Breast epithelium (tissue), 3 donors: ENCODE results near the gene LPP.

Experiments used
- POLR2AphosphoS5 ChIP-seq, 3 donors: sonication (generic); formaldehyde crosslinking; IDR thresholded peaks; one replicate each; pipeline ENCODE4 v1.6.1; 2017; ENCODE audit warnings: antibody characterized with exemption in 3 of 3
- TF ChIP-seq, protein P1 (sequence below), 3 donors: fragments of 450-650 bp; IDR thresholded peaks; one replicate each; pipeline ENCODE4 v1.5.1; 2016 to 2017; ENCODE audit warnings: antibody characterized with exemption in 3 of 3, mild to moderate bottlenecking in 3 of 3, moderate library complexity in 3 of 3

DNA sequence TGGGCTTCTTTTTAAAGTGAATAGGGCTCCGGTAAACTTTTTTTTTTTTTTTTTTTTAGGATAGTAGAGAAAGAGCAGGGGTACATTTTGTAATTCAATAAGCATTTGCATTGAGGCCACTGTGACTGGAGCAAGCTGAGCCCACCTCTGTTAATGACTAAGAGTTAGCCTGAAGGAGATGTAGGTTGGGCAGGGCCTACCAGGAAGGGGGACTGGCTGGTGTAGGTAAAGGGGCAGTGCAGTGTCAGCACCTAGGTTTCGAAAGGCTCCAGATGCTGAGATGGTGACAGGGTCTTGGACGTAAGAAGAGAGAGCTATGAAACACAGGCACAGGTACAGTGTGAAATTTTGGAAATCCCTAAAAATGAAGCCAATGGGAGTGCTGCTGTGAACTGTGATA is 30.7 kb downstream of the LPP start:
- TF ChIP-seq POLR2AphosphoS5 (IDR thresholded peaks at IDR 0.05) = no peak
- TF ChIP-seq, protein P1, sequence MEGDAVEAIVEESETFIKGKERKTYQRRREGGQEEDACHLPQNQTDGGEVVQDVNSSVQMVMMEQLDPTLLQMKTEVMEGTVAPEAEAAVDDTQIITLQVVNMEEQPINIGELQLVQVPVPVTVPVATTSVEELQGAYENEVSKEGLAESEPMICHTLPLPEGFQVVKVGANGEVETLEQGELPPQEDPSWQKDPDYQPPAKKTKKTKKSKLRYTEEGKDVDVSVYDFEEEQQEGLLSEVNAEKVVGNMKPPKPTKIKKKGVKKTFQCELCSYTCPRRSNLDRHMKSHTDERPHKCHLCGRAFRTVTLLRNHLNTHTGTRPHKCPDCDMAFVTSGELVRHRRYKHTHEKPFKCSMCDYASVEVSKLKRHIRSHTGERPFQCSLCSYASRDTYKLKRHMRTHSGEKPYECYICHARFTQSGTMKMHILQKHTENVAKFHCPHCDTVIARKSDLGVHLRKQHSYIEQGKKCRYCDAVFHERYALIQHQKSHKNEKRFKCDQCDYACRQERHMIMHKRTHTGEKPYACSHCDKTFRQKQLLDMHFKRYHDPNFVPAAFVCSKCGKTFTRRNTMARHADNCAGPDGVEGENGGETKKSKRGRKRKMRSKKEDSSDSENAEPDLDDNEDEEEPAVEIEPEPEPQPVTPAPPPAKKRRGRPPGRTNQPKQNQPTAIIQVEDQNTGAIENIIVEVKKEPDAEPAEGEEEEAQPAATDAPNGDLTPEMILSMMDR (IDR thresholded peaks at IDR 0.05) = no peak
